Hematopoietic multipotent progenitor cell treated with erythropoietin and hydrocortisone succinate and interleukin-3 and kit ligand, for 17 days (in vitro differentiated cells): ENCODE results near the gene DDB1.
"Not testable (repeated sequence)": the region's sequence is repeated elsewhere in the genome, so short reads cannot be mapped to it uniquely, and the experiment has no call there.

ENCODE experiments used
- DNase-seq: peaks from one replicate; pipeline ENCODE4 v3.0.0-alpha.2; 2015; ENCODE audit warnings: low spot score

DDB1 gene

GRCh38 chr11:61268588-61269250, 64.2 kb downstream of the DDB1 start:
- DNase-seq, result no peak

DNA sequence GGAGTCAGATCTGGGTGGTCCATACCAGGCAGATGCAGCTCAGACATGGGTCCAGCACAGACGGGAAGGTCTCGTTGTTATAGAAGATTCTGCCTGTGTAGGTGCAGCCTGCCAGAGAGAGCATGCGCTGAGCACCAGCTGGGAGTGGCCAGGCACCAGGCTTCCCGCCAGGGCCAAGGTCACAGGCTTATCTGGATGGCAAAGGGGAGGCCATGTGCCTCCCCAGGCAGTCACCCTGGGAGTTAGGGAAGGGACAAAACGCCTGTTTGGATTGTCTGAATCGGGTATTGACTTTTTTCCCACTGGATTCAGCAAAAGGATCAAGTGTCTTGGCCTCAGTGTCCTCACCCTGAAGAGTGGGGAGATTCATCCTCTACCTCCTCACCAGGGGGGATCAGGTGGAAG, 65.5 kb downstream of the DDB1 start:
- peak; percentile 58 for DNase-seq

DNA sequence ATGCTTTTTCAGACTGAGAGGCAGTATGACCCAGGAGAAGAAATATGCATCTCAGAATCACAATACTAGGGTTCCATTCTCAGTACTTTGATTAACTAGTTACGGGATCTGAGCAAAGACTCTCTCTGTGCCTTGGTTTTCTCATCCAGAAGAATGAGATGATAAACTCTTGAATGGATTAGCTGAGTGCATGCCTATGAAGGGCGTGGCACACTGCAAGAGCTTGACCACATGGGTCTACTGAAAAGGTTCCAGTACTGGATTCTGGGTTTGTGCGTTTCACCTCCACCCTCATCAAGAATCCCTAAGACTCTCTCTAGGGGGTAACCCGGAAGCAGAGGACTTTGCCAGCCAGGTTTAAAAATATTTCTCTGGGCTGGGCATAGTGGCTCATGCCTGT, 66.3 kb downstream of the DDB1 start:
- DNase-seq, result no peak

DNA sequence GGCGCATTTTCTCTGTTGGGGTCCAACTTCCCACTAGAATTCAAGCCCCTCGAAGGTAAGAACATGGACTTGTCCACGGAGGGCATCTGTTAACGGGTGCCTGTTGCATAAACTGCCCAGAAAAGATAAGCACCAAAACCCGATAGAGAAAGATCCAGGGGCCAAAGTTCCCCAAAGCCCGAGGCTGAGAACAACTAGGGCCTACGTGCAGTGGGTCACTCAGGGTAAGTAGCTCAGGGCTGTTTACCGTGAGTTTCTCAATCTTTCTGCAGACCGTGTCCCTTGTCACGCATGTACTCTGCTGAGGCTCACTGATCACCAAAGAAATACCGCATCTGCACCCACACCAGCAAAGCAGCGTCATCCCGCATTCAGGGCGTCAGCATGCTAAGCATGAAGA, 67.5 kb downstream of the DDB1 start:
- no peak for DNase-seq

- no peak for DNase-seq
Measured at GRCh38 chr11:61264795-61265194, 68.1 kb downstream of the DDB1 start.

DNA sequence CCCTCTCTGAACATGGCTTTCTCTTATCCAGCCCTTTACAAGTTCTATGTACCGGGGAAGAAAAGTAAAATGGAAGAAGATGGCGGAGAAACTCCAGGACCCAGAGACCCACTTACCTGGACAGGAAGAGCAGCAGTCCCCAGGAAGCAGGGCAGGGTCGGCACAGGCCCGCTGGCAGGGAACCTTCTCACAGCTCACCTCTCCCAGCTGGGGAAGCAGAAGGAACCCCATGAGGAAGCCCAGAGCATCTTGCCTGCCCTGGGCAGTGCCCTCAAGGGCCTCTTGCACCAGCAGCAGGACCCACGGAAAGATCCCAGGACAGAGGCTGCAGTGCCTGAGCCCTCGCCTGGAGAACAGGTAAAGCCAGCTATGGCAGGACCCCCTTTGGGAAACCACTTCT, 68.5 kb downstream of the DDB1 start:
- DNase-seq, result no peak

DNA sequence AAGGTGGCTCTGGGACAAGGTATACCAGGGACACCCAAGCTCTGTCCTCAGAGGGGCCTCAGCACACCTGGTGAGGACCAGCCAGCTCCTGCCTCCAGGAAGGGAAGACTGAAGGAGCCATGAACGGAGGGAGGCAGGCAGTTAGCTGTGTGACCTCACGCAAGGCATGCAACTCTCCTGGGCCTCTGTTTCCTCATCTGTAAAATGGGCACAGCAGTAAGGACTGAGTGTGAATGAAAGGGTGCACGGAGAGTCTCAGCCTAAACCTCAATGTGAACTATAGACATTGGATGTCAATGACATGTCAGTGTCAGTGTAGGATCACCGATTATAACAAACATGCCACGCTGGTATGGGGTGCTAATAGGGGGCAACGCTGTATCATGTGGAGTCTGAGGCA, 73.5 kb downstream of the DDB1 start:
- DNase-seq, result no peak

DNA sequence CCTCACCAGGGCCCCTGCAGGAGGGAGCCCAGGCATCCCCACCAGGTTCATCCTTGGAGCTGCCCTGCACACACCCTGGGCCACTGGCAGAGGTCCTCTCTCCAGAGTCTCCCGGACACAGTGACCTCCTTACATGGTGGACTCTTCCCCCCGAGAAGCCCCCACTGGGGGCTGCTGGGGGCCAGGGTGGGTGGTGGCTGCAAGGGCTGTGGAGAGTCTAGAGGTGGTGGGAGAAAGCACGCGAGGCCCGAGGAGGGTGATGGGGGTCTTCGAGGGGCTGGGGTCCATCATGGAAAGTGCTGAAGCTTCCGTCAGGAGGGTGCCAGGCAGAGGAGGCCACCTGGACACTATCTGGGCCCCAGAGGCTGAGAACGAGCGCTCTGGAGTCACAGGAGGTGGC, 74.4 kb downstream of the DDB1 start:
- DNase-seq, result no peak

GRCh38 chr11:61256710-61257482, 76.0 kb downstream of the DDB1 start:
- DNase-seq, result no peak

DNA sequence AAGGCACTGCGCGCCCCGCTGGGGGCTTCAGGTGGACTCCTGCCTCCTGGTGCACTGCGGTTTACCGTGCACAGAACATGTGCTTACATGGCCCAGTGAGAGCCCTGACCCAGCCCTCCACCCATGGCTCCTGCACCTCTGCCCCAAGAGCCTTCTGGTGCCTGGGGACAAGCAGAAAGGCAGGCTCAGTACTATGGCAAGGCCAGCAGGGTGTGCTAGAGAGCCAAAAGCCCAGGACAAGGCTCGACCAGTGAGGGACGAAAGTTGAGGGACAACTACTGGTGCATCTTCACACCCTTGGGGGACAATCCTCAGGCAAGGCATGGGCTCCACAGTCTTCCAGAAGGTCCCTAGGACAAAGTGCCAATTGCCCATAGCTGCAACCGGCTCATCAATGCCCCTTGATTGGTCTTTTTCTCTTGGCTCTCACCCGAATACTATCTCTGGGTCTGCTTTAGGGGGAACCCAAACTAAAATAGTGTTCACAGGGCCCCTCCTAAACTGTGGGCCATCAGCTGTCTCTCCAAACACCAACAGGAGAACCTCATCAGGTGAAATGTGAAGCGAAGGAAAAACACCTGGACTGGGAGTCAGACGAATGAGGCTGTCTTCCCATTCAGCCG, 78.4 kb downstream of the DDB1 start:
- DNase-seq, result peak; percentile 87

- not testable (repeated sequence) for DNase-seq
Measured at GRCh38 chr11:61252332-61252731, 80.6 kb downstream of the DDB1 start.

DNA sequence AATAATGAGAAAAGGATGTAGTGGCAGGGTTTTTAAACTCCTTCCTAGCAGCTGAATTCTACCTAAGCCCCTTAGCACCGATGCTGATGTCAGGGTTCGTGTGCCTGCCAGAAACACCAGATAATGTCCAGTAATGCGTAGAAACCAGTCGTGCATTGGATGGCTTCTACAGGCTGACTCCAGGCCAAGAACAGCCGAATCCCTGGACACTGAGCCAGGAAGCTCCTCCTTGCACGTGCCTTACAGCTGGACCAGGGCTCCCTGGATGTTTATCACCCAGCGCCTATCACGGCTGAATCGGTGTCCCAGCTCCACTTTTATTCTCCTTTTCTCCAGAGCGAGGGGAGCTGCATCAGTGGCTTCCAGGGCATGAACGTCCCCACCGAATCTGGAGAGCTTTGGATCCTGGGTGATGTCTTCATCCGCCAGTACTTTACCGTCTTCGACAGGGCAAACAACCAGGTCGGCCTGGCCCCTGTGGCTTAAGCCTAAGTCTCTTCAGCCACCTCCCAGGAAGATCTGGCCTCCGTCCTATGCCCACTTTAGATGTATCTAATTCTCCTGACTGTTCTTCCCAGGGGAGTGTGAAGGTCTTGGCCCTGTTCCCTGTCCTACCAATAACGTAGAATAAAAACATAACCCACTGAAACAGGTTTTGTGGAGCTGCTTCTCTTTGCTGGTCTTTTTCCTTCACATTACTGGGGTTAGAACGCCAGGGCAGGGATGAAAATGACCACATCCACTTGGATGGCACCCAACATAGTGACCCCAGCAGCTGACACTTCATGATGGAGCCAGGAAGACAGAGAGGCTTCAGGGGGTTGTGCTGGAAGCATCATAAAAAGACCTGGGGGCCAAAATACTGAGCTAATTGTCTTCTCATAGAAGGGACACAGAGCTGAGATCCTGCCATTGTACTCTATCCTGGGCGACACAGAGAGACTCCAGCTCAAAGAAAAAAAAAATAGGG, 81.8 kb downstream of the DDB1 start:
- DNase-seq, result not testable (repeated sequence)
